Activated CD8-positive, alpha-beta memory T cell treated with anti-CD3 and anti-CD28 coated beads, Interleukin-2, amount 10 ng/mL, durations not matched to agents 7 days and 5 days (primary cell): Measurements from ENCODE around the gene STXBP5. TPM values are rescaled to one million over a fixed set of nuclear protein-coding genes. Genes with fewer than 3 reads are reported as not detected.
"Not testable (repeated sequence)": the region's sequence is repeated elsewhere in the genome, so short reads cannot be mapped to it uniquely, and the experiment has no call there.

Experiments
- ATAC-seq: fragments of 150-1000 bp; cut with Tn5 transposase; one replicate; pipeline ENCODE4 v1.10.0; 2021; ENCODE audit warnings: moderate library complexity
- CTCF ChIA-PET: fragments of 350-600 bp; sonication (Branson Sonifier 250); formaldehyde crosslinking; loops from one replicate; lab custom pipeline; 2021; ENCODE audit warnings: antibody characterized with exemption; lab: Charles Lee
- DNase-seq: peaks from one replicate; pipeline ENCODE4 v3.0.0-alpha.2; 2020
- H3K27ac Mint-ChIP-seq: one replicate; pipeline ENCODE4 v1.8.0; 2021; ENCODE audit warnings: mild to moderate bottlenecking, mixed read lengths
- H3K27me3 Mint-ChIP-seq: one replicate; pipeline ENCODE4 v1.8.0; 2021; ENCODE audit warnings: mixed read lengths
- H3K36me3 Mint-ChIP-seq: one replicate; pipeline ENCODE4 v1.8.0; 2021; ENCODE audit warnings: mild to moderate bottlenecking, mixed read lengths
- H3K4me1 Mint-ChIP-seq: one replicate; pipeline ENCODE4 v1.8.0; 2021; ENCODE audit warnings: mixed read lengths
- H3K4me3 Mint-ChIP-seq: one replicate; pipeline ENCODE4 v1.8.0; 2021; ENCODE audit warnings: mild to moderate bottlenecking, moderate library complexity, mixed read lengths
- H3K9me3 Mint-ChIP-seq: one replicate; pipeline ENCODE4 v1.8.0; 2022; ENCODE audit warnings: low read depth, mixed read lengths
- total RNA-seq, 2 experiments: library from RNA; stranded (reverse); gene quantifications; one replicate each; pipeline ENCODE4 v1.2.3, GENCODE V29; 2021

The STXBP5 gene
- total RNA-seq, 2 experiments from 2014 or later, result 16.1 to 22.6 TPM

DNA sequence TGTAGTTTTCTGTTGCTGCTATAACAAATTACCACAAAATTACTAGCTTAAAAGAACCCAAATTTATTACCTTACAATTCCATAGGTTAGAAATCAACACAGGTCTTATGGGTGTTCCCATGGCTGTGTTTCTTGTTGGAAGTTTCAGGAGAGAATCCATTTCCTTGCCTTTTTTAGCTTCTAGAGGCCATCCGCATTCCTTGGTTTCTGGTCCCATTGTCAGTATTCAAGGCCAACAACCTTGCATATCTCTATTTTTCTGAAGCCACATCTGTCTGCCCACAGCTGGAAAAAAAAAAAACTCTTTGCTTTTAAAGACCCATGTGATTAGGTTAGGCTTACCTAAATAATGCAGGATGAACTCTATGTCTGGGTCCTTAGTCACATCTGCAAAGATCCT lies 174.6 kb downstream of the STXBP5 start:
- peaks cover 2% of the 10 kb centered on the region for H3K9me3 Mint-ChIP-seq
- no peak overlapping the region for H3K4me3 Mint-ChIP-seq
- no peak for ATAC-seq
- no peaks in the 10 kb centered on the region for H3K27me3 Mint-ChIP-seq
- CTCF ChIA-PET, result no interaction called here
- DNase-seq, result no peak
- peaks cover 28% of the 10 kb centered on the region for H3K36me3 Mint-ChIP-seq
- no peaks in the 10 kb centered on the region for H3K4me1 Mint-ChIP-seq
- no peak overlapping the region for H3K27ac Mint-ChIP-seq

DNA sequence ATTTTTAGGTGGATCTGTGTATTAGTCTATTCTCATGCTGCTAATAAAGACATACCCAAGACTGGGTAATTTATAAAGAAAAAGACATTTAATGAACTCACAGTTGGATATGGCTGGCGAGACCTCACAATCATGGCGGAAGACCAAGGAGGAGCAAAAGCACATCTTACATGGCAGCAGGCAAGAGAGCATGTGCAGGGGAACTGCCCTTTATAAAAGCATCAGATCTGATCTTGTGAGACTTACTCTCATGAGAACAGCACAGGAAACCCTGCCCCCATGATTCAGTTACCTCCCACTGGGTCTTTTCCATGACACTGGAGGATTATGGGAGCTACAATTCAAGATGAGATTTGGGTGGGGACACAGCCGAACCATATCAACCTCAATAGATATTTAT lies 176.6 kb downstream of the STXBP5 start:
- H3K27ac Mint-ChIP-seq, CTCF ChIA-PET, H3K4me3 Mint-ChIP-seq, ATAC-seq, H3K27me3 Mint-ChIP-seq, H3K4me1 Mint-ChIP-seq, H3K9me3 Mint-ChIP-seq, DNase-seq: not testable (repeated sequence)
- peaks cover 33% of the 10 kb centered on the region for H3K36me3 Mint-ChIP-seq

DNA sequence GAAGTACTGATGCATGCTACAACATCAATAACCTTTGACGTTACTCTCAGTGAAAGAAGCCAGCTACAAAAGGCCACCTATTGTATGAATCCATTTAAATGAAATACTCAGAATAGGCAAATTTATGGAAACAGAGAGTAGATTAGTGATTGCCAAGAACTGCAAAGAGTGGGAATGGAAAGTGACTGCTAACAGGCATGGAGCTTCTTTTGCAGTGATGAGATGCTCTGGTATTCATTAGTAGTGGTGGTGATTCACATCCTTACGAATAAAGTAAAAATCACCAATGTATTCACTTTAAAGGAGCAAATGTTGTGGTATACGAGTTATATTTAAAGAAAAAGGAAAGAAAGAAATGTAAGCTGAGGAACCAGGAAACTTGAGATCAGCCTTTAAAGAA lies 177.5 kb downstream of the STXBP5 start:
- Mint-ChIP-seq H3K36me3 (peaks cover 30% of the 10 kb centered on the region), H3K27ac (no peak overlapping the region), H3K9me3 (peaks cover 2% of the 10 kb centered on the region), H3K4me1 (peaks cover 3% of the 10 kb centered on the region), H3K27me3 (no peaks in the 10 kb centered on the region), H3K4me3 (no peak overlapping the region)
- ATAC-seq, result no peak
- no peak for DNase-seq
- CTCF ChIA-PET, result no interaction called here

DNA sequence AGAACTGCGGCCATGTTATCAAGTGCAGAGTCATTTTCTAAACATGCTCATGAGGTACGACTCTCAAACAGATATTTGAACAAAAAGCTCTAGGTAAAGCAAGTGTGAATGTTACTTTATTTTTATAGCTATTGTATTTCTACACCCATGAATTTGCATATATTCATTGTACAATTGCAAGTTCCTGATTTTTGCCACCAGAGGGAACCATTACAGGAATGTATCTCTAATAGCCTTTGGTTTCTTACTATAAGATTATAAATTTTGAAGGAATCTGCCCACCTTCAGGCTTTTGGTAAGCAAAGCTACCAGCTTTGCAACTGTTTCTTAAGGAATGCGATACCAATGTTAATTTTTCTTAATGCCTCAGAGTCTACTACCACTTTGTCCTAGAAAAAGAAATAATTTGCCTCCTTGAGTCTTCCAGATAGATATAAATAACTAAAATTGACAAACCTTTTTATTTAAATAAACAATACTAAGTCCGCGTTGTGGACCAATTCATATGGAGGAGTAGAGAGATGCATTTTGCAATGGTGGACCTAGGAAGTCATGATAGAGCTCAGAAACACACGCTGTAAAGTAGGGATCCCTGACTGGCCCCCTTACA lies 178.8 kb downstream of the STXBP5 start:
- ATAC-seq (no peak), DNase-seq (no peak)
- H3K27me3 Mint-ChIP-seq, result no peaks in the 10 kb centered on the region
- H3K9me3 Mint-ChIP-seq, result peaks cover 2% of the 10 kb centered on the region
- H3K4me1 Mint-ChIP-seq, result peaks cover 3% of the 10 kb centered on the region
- no peak overlapping the region for H3K27ac Mint-ChIP-seq
- H3K36me3 Mint-ChIP-seq, result peaks cover 27% of the 10 kb centered on the region
- no peak overlapping the region for H3K4me3 Mint-ChIP-seq
- CTCF ChIA-PET, result interaction anchor here (1.0 to 1.3 kb wide), 2 partner anchors 15 to 459 kb away, joined by 3 to 4 read pairs; no protein-coding TSS in a partner anchor

DNA sequence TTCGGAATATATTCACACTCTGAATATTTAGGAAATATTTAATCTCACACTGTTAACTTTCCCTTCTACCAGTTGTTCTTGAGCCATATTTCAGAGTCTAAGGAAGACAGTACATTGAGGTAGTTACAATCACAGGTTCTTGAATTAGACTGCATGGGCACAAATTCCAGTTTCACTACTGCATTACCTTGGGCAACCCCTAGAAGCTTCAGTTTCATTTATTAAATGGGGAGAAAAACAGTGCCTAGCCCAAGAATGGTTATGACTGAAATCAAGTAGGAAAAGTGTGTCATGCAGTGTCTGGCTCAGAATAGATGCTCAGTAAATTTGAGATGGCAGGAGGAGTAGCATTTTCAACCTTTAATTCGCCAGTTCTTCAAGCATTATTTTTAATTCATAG lies 179.8 kb downstream of the STXBP5 start:
- DNase-seq (no peak), ATAC-seq (no peak)
- peaks cover 22% of the 10 kb centered on the region for H3K36me3 Mint-ChIP-seq
- peaks cover 3% of the 10 kb centered on the region for H3K4me1 Mint-ChIP-seq
- peaks cover 2% of the 10 kb centered on the region for H3K9me3 Mint-ChIP-seq
- CTCF ChIA-PET, result no interaction called here
- no peak overlapping the region for H3K4me3 Mint-ChIP-seq
- no peaks in the 10 kb centered on the region for H3K27me3 Mint-ChIP-seq
- no peak overlapping the region for H3K27ac Mint-ChIP-seq

DNA sequence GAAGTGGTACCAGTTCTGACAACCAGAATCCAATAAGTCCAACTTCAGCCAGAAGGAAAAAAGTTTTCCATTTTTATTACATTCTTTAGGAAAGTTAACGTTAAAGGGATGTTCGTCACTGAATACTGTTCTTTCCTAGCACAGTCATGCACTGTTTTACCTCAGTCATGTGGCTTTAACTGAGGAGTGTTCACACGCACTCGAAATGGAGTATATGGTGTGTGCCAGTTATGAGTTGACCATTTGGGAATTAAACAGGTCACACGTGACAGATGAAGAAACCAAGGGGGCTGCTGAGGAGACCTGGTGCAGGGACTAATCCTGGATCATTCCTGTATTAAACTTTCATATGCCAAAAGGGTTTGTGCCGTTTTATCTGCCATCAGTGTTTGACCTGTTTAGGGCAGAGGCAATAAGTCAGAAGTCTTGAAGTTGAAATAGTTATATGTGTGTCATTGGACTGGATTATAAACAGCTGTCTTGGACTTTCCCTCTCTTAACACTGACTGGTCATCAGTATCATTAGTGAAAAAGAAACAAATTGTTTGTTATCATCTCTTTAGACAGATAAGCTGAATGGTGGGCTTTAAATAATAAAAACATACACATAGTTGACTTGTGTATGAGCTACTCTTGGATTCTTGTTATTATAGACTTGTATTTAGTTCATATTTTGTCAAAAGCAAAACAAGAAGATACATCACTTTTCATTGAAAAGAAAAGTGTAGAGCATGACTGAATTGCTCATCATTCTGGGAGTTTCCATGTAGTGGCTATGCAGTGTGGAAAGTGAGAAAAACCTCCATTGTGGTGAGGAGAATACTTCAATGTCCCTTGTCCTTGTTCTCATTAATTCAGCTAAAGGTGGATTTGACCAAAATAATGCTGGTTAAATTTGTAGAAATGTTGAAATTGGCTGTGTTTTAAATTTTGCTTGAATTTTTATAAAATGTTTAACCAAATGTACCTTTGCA lies 180.8 kb downstream of the STXBP5 start:
- DNase-seq (no peak), ATAC-seq (no peak)
- Mint-ChIP-seq H3K4me3 (no peak overlapping the region), H3K27me3 (no peaks in the 10 kb centered on the region), H3K4me1 (peaks cover 3% of the 10 kb centered on the region), H3K27ac (no peak overlapping the region), H3K9me3 (peaks cover 2% of the 10 kb centered on the region), H3K36me3 (peaks cover 21% of the 10 kb centered on the region)
- CTCF ChIA-PET, result no interaction called here

DNA sequence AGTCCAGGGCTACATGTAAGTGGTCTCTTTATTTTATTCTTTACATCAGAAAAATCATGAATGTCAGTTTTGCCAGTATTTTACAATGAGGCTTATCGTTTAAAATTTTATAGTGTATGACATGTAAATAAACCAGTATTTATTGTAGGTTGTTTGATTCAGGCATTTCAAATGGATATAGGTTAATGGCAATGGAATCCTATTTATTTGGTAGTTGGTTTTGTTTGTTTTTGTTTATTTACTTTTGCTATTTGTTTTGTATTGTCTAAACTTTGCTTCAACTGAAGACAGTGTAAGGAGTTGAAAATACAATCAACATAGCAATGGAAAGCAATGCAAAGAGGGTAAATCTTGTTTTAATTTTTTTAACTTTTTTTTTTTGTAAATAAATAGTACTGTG lies 185.2 kb downstream of the STXBP5 start:
- Mint-ChIP-seq H3K27me3 (no peaks in the 10 kb centered on the region), H3K27ac (no peak overlapping the region), H3K4me1 (peaks cover 3% of the 10 kb centered on the region), H3K4me3 (no peak overlapping the region), H3K36me3 (peaks cover 7% of the 10 kb centered on the region), H3K9me3 (no peaks in the 10 kb centered on the region)
- CTCF ChIA-PET, result interaction anchor here (0.6 kb wide), 1 partner anchor 9 kb away, joined by 3 read pairs; no protein-coding TSS in a partner anchor
- ATAC-seq, result no peak
- no peak for DNase-seq

DNA sequence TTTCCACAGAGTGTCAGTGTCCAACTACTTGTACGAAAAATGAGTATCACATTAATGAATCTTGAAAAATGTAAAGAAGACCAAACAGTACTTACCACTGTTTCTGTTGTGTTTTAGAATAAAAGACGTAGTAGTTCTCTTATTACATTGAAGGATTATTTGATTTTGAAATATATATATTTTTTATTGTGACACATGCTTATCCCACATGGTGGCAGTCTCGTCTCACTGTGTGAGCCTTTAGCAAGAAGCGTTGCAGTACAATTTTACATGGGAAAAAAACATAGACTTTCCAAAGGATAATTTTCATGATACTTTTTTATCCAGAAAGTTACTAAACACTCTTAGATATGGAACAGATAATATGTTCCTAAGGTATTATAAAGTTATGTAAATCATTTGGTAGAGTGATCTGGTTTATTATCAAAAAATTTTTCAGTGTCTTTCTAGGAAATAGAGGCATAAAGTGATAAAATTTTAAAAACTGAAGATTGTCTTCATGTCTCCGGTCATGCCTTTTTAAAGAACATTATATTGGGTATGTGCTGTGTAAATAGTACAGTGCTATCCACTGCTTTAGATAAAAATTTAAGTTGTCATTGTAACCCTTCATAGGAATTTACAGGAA lies 186.8 kb downstream of the STXBP5 start:
- CTCF ChIA-PET, result no interaction called here
- ATAC-seq, result no peak
- H3K9me3 Mint-ChIP-seq, result no peaks in the 10 kb centered on the region
- H3K4me1 Mint-ChIP-seq, result no peaks in the 10 kb centered on the region
- no peak overlapping the region for H3K4me3 Mint-ChIP-seq
- no peaks in the 10 kb centered on the region for H3K36me3 Mint-ChIP-seq
- no peak overlapping the region for H3K27ac Mint-ChIP-seq
- H3K27me3 Mint-ChIP-seq, result no peaks in the 10 kb centered on the region
- DNase-seq, result no peak

DNA sequence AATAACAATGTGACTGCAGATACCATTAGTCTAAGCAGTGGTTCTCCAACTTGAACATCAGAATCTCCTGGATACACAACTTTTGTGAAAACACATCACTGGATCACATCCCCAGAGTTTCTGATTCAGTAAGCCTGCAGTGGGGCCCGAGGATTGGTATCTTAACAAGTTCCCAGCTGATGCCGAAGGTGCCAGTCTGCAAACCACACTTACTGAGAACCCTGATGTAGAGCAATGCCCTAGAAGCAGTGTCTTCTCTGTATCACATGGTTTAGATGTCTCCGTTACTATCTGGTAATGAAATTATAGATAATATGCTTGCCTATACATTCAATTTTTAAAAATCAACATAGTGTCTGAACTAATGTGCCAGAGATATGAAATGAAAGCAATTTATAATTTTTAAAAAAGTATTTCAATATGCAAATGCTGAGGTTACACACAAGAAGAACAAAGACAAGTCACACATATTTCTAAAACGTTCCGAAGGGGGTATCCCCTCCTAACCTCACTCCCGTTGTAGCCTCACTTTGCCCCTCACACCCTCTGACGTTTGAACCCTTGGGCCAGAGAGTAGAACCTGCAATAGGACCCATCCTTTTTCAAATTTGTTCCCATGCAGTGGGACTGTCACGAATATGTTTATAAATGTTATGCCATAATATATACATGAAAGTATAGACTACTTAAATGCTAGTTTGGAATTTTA lies 188.9 kb downstream of the STXBP5 start:
- DNase-seq (no peak), ATAC-seq (no peak)
- Mint-ChIP-seq H3K27me3 (peaks cover 2% of the 10 kb centered on the region), H3K4me3 (no peak overlapping the region), H3K27ac (no peak overlapping the region), H3K4me1 (no peaks in the 10 kb centered on the region), H3K9me3 (no peaks in the 10 kb centered on the region), H3K36me3 (no peaks in the 10 kb centered on the region)
- CTCF ChIA-PET, result no interaction called here

DNA sequence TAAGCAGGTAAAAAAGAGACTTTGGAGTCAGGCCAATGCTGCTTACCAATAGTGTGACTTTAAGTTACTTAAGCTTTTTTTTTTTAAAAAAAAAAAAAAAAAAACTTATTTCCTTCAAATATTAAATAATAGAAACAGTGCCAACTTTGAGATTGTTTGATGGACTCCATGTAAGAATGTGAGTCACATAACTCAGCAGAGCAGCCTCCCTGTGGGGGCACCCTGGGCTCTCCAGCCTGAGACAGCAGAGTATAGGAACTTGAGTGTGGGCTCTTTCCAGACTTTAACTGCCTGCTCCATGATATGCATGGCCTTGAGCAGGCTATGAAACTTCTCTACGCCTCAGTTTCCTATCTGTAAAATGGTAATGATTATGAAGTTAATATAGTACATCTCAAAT lies 190.9 kb downstream of the STXBP5 start:
- Mint-ChIP-seq H3K4me1 (no peaks in the 10 kb centered on the region), H3K9me3 (peaks cover 2% of the 10 kb centered on the region), H3K27me3 (peaks cover 2% of the 10 kb centered on the region), H3K4me3 (no peak overlapping the region), H3K27ac (no peak overlapping the region), H3K36me3 (no peaks in the 10 kb centered on the region)
- no peak for DNase-seq
- CTCF ChIA-PET, result no interaction called here
- no peak for ATAC-seq

DNA sequence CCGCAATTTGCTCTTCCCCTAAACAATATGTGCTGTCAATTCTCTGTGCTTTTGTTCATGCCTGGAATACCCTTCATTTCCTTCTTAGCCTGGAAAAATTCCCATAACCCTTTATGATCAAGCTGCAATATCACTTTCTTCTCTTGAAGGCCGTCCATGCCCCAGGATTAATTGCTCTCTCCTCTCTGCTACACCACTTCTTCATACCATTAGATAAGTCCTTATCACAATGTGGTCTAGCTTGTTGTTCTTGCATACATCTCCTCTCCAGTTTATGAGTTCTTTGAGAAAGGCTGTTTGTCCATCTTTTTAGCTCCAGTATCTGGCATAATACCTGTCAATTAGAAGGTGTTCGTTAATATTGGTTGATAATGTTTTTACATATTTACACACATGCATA lies 193.1 kb downstream of the STXBP5 start:
- no peaks in the 10 kb centered on the region for H3K36me3 Mint-ChIP-seq
- ATAC-seq, result no peak
- no peak for DNase-seq
- peaks cover 2% of the 10 kb centered on the region for H3K27me3 Mint-ChIP-seq
- H3K4me3 Mint-ChIP-seq, result no peak overlapping the region
- H3K27ac Mint-ChIP-seq, result no peak overlapping the region
- H3K9me3 Mint-ChIP-seq, result peaks cover 10% of the 10 kb centered on the region
- CTCF ChIA-PET, result no interaction called here
- H3K4me1 Mint-ChIP-seq, result no peaks in the 10 kb centered on the region

DNA sequence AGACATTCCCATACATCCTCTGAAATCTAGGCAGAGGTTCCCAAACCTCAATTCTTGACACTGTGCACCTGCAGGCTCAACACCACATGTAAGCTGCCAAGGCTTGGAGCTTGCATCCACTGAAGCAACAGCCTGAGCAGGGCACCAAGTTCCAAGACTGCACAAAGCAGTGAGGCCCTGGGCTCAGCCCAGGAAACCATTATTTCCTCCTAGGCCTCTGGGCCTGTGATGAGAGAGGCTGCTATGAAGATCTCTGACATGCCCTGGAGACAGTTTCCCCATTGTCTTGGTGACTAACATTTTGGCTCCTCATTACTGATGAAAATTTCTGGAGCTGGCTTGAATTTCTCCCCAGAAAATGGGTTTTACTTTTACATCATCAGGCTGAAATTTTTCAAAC lies 196.8 kb downstream of the STXBP5 start:
- Mint-ChIP-seq H3K36me3 (no peaks in the 10 kb centered on the region), H3K27me3 (peaks cover 2% of the 10 kb centered on the region), H3K4me3 (no peak overlapping the region), H3K9me3 (peaks cover 11% of the 10 kb centered on the region), H3K4me1 (no peaks in the 10 kb centered on the region), H3K27ac (no peak overlapping the region)
- DNase-seq (no peak), ATAC-seq (no peak)
- CTCF ChIA-PET, result no interaction called here

DNA sequence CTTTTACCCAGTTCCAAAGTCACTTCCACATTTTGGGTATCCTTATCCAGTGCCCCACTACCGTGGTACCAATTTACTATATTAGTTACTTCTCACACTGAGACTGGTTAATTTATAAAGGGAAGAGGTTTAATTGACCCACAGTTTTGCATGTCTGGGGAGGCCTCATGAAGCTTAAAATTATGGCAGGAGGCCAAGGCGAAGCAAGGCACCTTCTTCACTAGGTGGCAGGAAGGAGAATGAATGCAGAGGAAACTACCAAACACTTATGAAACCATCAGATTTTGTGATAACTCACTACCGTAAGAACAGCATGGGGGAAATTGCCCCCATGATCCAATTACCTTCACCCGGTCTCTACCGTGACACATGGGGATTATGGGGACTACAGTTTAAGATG lies 197.6 kb downstream of the STXBP5 start:
- H3K4me3 Mint-ChIP-seq, result no peak overlapping the region
- no peak overlapping the region for H3K27ac Mint-ChIP-seq
- ATAC-seq (no peak), DNase-seq (no peak)
- H3K27me3 Mint-ChIP-seq, result no peaks in the 10 kb centered on the region
- H3K4me1 Mint-ChIP-seq, result no peaks in the 10 kb centered on the region
- no peaks in the 10 kb centered on the region for H3K36me3 Mint-ChIP-seq
- CTCF ChIA-PET, result no interaction called here
- H3K9me3 Mint-ChIP-seq, result peaks cover 11% of the 10 kb centered on the region
